ENCODE data around the gene SDHA.
"Not testable (repeated sequence)": the region's sequence is repeated elsewhere in the genome, so short reads cannot be mapped to it uniquely, and the experiment has no call there.

SDHA gene

DNA sequence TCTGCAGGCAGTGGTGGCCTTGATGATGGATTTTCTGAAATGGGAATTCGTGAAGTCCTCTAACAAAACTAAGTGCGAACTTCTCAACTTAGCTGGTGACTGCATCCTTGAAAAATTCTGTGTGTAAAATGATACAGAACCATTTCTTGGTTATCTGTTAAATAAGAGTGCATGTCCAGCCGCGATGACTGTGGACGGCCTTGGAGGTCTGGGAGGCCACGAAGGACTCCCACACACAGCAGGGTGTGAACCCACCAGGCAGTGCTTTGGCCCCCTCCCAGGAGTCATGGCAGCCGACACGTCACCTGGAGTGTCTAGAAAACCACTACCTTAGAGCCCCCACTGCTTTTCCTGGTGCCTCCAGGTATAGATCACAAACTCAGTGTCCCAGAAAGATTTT, 85.6 kb downstream of the SDHA start:
- DNase-seq = not testable (repeated sequence)

- DNase-seq = no peak
Observed at GRCh38 chr5:305050-305449, 86.9 kb downstream of the SDHA start.

- DNase-seq = no peak
Observed at GRCh38 chr5:305459-305858, 87.3 kb downstream of the SDHA start.

DNA sequence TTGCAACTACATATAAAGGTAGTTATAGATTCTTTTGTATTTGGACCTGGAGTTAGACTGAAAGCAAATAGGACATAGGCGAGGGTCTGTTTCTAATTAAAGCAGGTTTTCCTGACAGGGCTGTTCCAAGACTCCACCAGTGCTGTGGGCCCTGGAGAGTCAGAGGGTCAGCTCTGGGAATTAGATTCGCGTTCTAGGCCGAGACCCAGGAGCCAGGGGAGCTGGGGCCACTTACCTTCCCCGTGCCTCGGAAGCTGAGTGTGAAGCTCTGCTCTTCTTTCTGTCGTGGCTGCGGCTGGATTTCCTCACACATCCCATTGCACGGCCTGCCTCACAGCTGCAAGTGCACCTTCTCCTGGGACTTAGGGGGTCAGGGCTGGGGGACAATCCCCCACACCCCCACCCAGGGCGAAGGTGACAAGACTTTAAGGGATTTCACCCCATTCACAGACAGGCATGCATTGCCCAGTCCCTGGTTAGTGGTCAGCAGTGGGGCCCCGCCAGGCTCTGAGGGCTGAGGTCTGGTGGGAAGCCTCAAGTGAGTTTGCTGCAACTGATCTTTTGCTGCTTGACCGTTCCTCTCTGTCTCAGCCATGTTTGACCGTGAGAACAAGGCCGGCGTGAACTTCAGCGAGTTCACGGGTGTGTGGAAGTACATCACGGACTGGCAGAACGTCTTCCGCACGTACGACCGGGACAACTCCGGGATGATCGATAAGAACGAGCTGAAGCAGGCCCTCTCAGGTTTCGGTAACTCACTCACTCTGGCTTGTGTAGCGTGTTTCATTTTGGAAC, 88.1 kb downstream of the SDHA start:
- no peak for DNase-seq
